GM18868 (cell line): ENCODE measurements around the gene FHOD3.
A peak's percentile ranks its signal among the peaks of the same experiment; 100 is the strongest.

Source experiments
- ATAC-seq: cut with Tn5 transposase; IDR thresholded peaks from one replicate; pipeline ENCODE4 v1.9.1; 2021; ENCODE audit warnings: mild to moderate bottlenecking, moderate library complexity; ENCODE audit not compliant: unreplicated experiment

FHOD3 gene

GRCh38 chr18:36295880-36296301, 1.6 kb upstream of the FHOD3 start:
- no peak for ATAC-seq

GRCh38 chr18:36296650-36297416, 680 bp upstream of the FHOD3 start:
- peak; percentile 21 for ATAC-seq

DNA sequence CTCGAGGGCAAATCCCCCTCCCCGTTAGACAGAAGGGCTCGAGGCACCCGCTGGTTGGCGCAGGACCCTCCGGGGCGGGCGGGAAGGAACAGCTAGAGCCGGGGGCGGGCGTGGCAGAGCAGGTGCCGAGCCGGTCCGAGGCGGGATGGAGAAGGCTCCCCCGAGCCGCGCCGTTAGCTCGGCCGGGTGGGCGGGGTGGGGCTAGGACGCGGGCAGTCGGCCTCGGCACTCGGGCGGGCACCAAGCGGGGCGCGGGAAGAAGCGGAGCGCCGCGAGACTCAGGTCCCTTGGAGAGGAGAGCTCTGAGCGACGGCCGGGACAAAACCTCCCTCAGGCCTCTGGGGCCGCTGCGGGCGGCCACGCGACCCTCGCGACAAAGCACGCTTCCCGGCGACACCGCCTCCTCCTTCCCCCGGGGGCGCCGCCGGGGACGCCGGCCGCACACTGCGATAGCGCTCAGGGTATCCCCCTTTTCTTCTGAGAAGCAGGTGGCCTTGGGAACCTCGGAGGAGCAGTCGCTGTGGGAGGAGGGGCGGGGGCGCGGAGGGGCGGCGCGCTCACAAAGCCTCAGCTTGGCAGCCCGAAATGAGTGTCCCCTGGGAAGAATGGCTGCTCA, 721 bp downstream of the FHOD3 start:
- ATAC-seq, result peak; percentile 29

GRCh38 chr18:36299015-36299414, 1.5 kb downstream of the FHOD3 start:
- no peak for ATAC-seq

DNA sequence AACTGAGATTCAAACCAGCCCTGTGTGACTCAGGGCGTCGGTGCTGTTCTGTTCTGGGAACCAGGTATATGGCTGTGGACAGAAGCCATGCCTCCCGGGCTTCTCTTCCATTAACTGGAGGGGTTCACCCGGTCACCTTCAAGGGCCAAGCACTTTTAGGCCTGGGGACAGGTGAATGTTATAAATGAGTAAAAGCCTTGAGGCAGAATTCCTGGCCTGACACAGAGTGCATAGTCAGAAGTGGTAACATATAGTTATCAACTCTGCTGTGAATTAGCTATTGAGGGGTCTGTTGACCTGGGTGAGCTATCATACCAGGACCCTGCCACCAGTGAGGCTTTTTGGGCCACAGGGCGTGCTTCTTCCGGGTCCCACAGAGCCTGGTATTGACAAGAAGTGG, 2.7 kb downstream of the FHOD3 start:
- no peak for ATAC-seq

DNA sequence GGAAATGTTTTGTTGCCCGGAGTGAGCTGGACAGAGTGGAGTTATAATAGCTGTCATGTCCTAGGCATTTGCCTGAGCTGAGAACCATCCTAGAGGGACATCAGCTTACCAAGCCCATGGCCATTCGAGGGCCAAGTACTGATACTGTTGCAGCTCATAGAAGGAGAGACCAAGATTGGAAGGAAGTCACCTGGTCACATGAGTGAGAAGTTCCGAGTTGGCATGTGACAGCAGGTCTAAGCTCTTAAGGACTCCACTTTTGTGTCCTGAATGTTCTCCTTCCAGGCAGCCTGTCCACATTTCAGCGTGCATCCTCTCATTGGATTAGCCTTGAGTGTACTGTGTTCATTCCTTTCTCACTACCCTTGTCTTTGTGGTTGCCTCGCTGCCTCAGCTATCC, 4.4 kb downstream of the FHOD3 start:
- no peak for ATAC-seq

DNA sequence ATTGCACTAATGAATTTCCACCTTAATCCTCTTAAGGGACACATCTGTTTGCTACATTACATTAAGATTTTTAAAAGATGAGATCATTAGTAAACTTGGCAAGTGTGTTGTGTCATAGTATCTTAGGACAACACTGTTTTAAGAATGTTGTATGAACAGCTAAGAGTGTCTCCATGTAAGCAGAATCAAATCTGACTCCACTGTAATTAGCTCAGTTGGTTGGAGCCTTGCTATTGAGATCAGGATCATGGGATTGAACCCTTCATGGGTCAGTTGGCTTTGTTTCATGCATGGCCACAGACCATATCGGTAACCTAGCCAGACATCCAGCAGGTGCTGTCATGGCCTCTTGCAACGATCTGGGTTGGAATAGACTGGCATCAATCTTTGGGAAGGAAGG, 5.2 kb downstream of the FHOD3 start:
- ATAC-seq, result no peak

DNA sequence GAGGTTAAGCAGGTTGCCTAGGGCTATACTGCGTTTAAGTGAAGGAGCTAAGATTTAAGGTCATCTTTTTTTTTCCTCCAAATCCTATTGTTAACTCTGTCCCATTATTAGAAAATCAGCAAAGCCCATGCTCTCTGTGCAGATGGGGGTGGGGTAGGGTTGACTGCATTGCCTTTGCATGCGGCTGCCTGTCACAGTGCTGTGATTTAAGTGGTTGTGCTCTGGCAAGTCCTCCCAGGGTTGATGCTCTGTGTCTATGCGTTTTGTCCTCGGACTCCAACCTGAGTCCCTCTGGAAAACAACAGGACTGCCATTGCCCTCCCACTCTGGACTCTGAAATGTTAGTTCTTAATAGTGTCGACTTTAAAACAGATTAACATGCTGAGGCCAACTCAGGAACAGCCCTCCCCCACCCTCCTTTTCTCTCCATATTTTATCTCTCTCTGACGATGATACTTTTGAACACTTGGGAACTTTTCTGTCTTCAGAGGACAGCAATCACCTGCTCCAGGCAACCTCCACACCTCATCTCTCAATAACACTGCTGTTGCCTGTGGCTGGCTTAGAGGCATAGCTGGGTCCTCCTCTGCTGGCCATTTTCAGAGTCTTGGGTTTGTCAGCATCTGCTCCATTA, 5.8 kb downstream of the FHOD3 start:
- ATAC-seq, result no peak

GRCh38 chr18:36304723-36305122, 7.2 kb downstream of the FHOD3 start:
- no peak for ATAC-seq

GRCh38 chr18:36305375-36305774, 7.9 kb downstream of the FHOD3 start:
- ATAC-seq, result no peak

GRCh38 chr18:36307513-36307912, 10.0 kb downstream of the FHOD3 start:
- ATAC-seq, result no peak

DNA sequence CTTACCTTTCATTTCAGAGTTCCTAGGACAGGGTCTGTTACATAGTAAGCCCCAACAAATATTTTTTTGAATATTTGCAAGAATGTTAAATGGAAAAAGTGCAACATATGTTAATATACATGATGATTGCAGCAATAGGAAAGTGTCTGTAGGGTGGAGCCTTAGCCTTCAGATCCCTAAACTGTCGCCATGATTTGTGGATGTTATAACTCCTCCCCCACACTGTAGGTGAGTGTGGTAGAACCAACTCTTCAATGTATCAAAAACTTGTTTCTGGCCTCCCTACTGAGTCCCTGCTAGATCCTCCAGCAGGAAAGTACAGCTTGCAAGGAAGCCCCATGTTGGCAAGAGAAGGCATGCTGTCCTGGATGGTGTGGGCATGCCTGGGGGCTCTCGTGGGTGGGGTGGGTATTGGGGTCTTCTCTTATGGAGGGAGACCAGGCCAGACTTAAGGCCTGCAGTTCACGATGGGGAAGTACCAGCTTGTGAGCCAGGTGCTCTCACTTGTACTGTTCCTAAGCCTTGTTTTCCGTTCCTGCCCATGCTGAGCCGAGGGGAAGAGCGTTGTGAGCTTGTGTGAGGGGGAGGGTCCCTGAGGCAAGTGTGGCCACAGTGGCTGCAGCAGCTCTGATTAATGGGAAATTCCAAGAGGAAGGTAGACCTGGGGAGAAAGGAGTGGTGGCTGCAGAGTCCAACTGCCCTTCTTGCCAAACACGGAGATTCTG, 11.4 kb downstream of the FHOD3 start:
- ATAC-seq, result no peak

GRCh38 chr18:36309436-36310391, 12.2 kb downstream of the FHOD3 start:
- no peak for ATAC-seq

DNA sequence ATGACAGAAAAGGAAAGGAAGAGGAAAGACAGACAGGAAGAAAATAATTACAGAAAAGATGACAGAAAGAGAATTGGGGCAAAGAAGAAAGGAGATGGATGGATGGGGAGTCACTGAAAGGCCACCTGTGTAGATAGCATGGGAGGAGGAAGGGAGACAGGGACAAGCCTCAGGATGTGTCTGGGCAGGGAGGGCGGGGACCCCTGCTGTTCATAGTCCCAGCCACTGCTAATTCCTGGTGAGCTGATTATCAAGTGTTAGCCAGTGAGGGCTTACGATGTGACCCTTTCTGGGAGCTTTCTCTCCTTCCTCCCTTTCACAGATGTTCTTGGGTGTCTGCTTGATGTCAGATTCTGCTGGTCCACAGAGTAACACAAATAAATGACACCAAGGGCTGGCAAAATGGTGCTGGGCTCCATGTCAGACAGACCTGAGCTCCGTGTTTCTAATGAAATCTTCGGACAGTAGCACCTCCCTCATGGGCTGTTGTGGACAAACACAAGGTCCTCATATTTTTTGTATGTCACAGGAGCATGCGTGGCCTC, 13.6 kb downstream of the FHOD3 start:
- ATAC-seq, result no peak

- ATAC-seq, result no peak
Measured at GRCh38 chr18:36312806-36313395, 15.4 kb downstream of the FHOD3 start.

DNA sequence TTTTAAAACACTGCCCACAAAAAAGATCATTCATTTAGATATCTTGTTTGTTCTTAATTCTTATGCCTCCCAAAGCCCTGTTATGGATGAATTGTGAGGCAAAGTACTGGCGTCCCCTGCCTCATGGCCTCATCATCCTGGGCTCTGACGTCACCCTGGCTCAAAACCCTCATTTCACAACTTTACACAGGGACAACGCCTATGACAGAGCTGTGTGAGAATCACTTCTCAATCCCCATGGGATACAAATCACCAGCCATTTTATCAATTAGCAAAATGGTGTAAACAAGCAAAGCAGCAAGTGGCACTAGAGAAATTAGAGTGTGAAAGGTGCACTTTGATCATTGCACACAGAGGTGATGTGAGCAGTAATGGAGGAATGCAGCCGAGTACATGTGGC, 16.6 kb downstream of the FHOD3 start:
- no peak for ATAC-seq

GRCh38 chr18:36314754-36315153, 17.2 kb downstream of the FHOD3 start:
- ATAC-seq, result no peak

GRCh38 chr18:36315736-36316135, 18.2 kb downstream of the FHOD3 start:
- no peak for ATAC-seq

- no peak for ATAC-seq
Measured at GRCh38 chr18:36316246-36316645, 18.7 kb downstream of the FHOD3 start.
